GM21390 (cell line): ENCODE measurements around the gene MGAT2.
"Not testable (repeated sequence)": the region's sequence is repeated elsewhere in the genome, so short reads cannot be mapped to it uniquely, and the experiment has no call there.

Experiments used
- ATAC-seq: cut with Tn5 transposase; IDR thresholded peaks from one replicate; pipeline ENCODE4 v1.9.1; 2021; ENCODE audit not compliant: unreplicated experiment

The MGAT2 gene

DNA sequence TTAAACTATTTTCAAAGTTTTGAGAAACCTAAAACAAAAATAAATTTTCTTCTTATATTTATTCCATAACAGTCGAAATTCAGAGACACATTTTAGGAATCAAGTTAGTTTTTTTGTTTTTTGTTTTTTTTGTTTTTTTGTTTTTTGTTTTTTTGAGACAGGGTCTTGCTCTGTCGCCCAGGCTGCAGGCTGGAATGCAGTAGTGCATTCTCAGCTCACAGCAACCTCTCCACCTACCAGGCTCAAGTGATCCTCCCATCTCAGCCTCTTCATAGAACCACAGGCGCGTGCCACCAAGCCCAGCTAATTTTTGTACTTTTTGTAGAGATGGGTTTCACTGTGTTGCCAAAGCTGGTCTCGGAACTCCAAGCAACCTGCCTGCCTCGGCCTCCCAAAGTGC is 32.9 kb downstream of the MGAT2 start:
- ATAC-seq, result no peak

DNA sequence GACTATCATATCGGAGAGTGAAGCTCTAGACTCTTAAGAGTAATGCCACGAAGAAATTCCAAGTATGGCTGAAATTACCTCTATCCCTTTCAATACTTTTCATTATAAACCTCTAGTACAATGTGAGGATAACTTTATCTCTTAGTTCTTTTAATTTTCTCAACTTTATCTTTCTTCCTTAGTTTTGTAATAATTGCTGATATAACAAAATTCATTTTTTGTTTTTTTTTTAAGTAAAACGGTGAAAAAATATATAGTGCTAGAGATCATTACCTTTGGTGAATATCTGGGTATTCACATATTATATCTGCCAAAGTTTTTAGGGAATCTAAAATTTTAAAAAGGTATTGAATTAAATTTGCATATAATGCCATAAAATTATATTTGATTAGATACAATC is 33.9 kb downstream of the MGAT2 start:
- ATAC-seq, result no peak

DNA sequence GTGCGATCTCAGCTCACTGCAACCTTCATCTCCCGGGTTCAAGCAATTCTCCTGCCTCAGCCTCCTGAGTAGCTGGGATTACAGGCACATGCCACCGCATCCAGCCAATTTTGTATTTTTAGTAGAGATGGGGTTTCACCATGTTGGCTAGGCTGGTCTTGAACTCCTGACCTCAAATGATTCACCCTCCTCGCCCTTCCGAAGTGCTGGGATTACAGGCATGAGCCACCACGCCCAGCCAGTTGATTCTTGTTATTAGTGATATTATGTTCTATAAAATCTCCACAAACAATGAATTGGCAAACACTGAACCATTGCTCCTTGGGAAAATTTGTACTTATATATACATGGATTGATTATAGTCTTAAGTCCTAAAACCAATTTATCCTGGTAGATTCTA is 36.9 kb downstream of the MGAT2 start:
- not testable (repeated sequence) for ATAC-seq

DNA sequence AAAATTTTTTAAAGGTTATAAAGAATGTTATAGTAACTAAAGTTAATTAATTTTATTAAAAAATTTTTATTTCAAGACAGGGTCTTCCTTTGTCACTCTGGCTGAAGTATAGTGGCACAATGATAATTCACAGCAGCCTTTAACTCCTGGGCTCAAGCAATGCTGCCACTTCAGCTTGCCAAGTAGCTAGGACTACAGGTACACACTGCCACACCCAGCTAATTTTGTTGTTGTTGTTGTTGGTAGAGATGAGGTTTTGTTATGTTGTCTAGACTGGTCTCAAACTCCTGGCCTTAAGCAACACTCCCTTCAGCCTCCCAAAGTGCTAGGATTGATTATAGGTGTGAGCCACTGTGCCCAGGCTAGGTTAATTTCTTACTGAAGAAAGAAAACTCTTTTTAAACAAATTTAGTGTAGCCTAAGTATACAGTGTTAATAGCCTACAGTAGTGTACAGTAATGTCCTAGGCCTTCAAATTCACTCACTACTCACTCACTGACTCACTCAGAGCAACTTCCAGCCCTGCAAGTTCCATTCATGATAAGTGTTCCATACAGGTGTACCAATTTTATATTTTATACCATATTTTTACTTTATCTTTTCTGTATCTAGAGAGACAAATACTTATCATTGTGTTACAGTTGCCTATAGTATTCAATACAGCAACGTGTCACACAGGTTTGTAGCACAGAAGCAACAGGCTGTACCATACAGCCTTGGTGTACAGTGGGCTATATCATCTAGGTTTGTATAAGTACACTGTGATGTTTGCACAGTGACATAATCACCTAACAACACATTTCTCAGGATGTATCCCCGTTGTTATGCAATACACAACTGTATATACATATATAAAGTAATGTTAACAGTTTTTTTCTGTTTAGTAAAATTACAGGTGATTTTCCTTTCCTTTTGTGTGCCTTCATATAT is 39.2 kb downstream of the MGAT2 start:
- ATAC-seq, result no peak

DNA sequence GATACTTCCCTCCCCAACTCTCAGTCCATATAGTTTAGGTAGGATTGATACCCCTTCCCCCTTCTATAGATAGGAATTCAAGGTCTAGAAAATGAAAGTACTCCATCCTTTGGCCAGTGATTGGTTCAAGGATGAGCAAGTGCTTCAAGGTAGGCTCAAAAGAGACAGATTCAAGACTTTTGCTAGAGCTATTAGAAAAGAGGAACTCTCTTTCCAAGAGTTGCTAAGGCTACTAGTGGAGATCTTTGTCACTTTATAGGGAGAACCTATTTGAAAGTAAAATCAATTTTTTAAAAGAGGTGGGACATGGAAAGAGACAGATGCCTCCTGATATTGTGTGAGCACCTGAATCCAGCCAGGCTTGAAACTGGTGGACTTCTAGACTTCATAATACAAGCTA is 49.9 kb downstream of the MGAT2 start:
- ATAC-seq, result no peak
